OCI-LY7 (cell line): ENCODE results near the gene N4BP2. TPM values are rescaled to one million over a fixed set of nuclear protein-coding genes. Genes with fewer than 3 reads are reported as not detected.

Experiments used
- BruUV-seq: library from RNA; stranded (reverse); fragments of 400-500 nt; replicated peaks from 2 replicates; lab custom pipeline; 2021; lab: Mats Ljungman, UMichigan
- CTCF ChIA-PET: fragments of 300-600 bp; sonication (Branson Sonifier 250); formaldehyde crosslinking; loops from one replicate; lab custom pipeline; 2022; ENCODE audit warnings: antibody characterized with exemption; ENCODE audit not compliant: unreplicated experiment; lab: Charles Lee
- POLR2A ChIA-PET: fragments of 300-600 bp; sonication (Branson Sonifier 250); formaldehyde crosslinking; loops from one replicate; lab custom pipeline; 2022; ENCODE audit warnings: antibody characterized with exemption; lab: Charles Lee
- DNase-seq: peaks from one replicate; pipeline ENCODE4 v3.0.0-alpha.2; 2015; ENCODE audit warnings: low spot score
- H2AFZ ChIP-seq: fragments of 200-600 bp; sonication (generic), shearing (Covaris generic); 2 replicates; pipeline ENCODE4 v1.6.1; 2014; ENCODE audit warnings: mild to moderate bottlenecking, antibody characterized with exemption, low read length, moderate library complexity
- H3K27ac ChIP-seq: fragments of 200-600 bp; sonication (generic); 2 replicates; pipeline ENCODE4 v1.5.1; 2014; ENCODE audit warnings: mixed run types, low read depth, mild to moderate bottlenecking, moderate library complexity, low read length, inconsistent platforms; ENCODE audit not compliant: poor library complexity, severe bottlenecking
- H3K36me3 ChIP-seq: fragments of 200-600 bp; sonication (generic); 2 replicates; pipeline ENCODE4 v1.6.1; 2014; ENCODE audit warnings: mild to moderate bottlenecking, antibody characterized with exemption, low read length, moderate library complexity, mixed read lengths; ENCODE audit not compliant: insufficient read depth
- H3K4me1 ChIP-seq: fragments of 200-600 bp; sonication (generic); 2 replicates; pipeline ENCODE4 v1.5.1; 2014; ENCODE audit warnings: mild to moderate bottlenecking, low read length; ENCODE audit not compliant: insufficient read depth, poor library complexity, severe bottlenecking
- H3K4me2 ChIP-seq: fragments of 200-600 bp; sonication (generic); 2 replicates; pipeline ENCODE4 v1.6.1; 2014; ENCODE audit warnings: mild to moderate bottlenecking, low read length
- H3K4me3 ChIP-seq: fragments of 200-600 bp; sonication (generic); 2 replicates; pipeline ENCODE4 v1.5.1; 2014; ENCODE audit warnings: mild to moderate bottlenecking, low read depth, low read length; ENCODE audit not compliant: poor library complexity, severe bottlenecking
- H3K79me2 ChIP-seq: fragments of 200-600 bp; sonication (generic); 2 replicates; pipeline ENCODE4 v1.6.1; 2016; ENCODE audit warnings: low read depth, mild to moderate bottlenecking, low read length, moderate library complexity, mixed read lengths; ENCODE audit not compliant: insufficient read depth
- H3K9me2 ChIP-seq: fragments of 200-600 bp; sonication (generic); 2 replicates; pipeline ENCODE4 v1.6.1; 2016; ENCODE audit warnings: mild to moderate bottlenecking, low read length, mixed read lengths; ENCODE audit not compliant: insufficient read depth
- H3K9me3 ChIP-seq: fragments of 200-600 bp; sonication (generic); 2 replicates; pipeline ENCODE4 v1.6.1; 2014; ENCODE audit warnings: mild to moderate bottlenecking, mixed run types, low read length, mixed read lengths
- H4K20me1 ChIP-seq: fragments of 200-600 bp; sonication (generic); 2 replicates; pipeline ENCODE4 v1.6.1; 2014; ENCODE audit warnings: mild to moderate bottlenecking, antibody characterized with exemption, low read length, moderate library complexity, mixed read lengths; ENCODE audit not compliant: insufficient read depth
- CTCF ChIP-seq: fragments of 200-600 bp; sonication (generic); conservative IDR thresholded peaks from 2 replicates; pipeline ENCODE4 v1.5.1; 2014; ENCODE audit warnings: mild to moderate bottlenecking, antibody characterized with exemption, low read length, moderate library complexity, mixed read lengths
- EZH2phosphoT487 ChIP-seq: fragments of 200-600 bp; sonication (generic); IDR thresholded peaks from 2 replicates; pipeline ENCODE4 v1.6.1; 2018; ENCODE audit warnings: low read depth, borderline replicate concordance, mild to moderate bottlenecking, mixed run types, antibody characterized with exemption, low read length, moderate library complexity, mixed read lengths
- intact Hi-C: fragments of 100-400 bp; cut with micrococcal nuclease; formaldehyde crosslinking; loops from one replicate; pipeline ENCODE4 v1.10.0; 2022; ENCODE audit not compliant: unreplicated experiment
- total RNA-seq, 2 experiments: library from RNA; depleted of rRNA in 1 of 2; stranded (reverse); fragments of >200 nt in 1 of 2; shearing (Covaris generic) in 1 of 2; gene quantifications; 2 replicates each; pipeline ENCODE4 v1.2.3, GENCODE V29; 2014 to 2022

The N4BP2 gene
- total RNA-seq, 2 experiments from 2014 or later = 11.4 to 17.8 TPM

- no peak for DNase-seq
- Histone ChIP-seq H3K4me2 (no peak overlapping the region), H3K79me2 (0 out of 2 replicates have a peak, but pooled peaks cover 4% of the 10 kb centered on the region), H3K27ac (no peak overlapping the region), H3K9me2 (no peaks in the 10 kb centered on the region), H3K4me1 (peaks cover 22% of the 10 kb centered on the region), H3K9me3 (peaks cover 18% of the 10 kb centered on the region), H3K36me3 (peaks cover 23% of the 10 kb centered on the region), H3K4me3 (no peak overlapping the region), H2AFZ (no peak overlapping the region), H4K20me1 (no peaks in the 10 kb centered on the region)
- intact Hi-C loops = loop anchor here (5.0 kb wide), 2 partner anchors 95 kb away; partner anchors contain the start of gene N4BP2
- no TSS peak for BruUV-seq
- ChIA-PET CTCF (interaction anchor here (1.7 kb wide), 1 partner anchor 155 kb away, joined by 6 read pairs; no protein-coding TSS in a partner anchor), POLR2A (interaction anchor here (1.0 to 2.0 kb wide), 11 partner anchors 10 to 169 kb away, joined by 3 to 8 read pairs (median 5); no protein-coding TSS in a partner anchor)
- no peak for TF ChIP-seq EZH2phosphoT487
- no peak for TF ChIP-seq CTCF
These were observed 96.0 kb downstream of the N4BP2 start for GRCh38 chr4:40152637-40153036.

- Histone ChIP-seq H3K27ac (no peak overlapping the region), H3K9me3 (no peaks in the 10 kb centered on the region), H3K79me2 (no peaks in the 10 kb centered on the region), H3K36me3 (no peaks in the 10 kb centered on the region; the same call in 1 of the 2 replicates), H2AFZ (no peak overlapping the region), H3K4me2 (no peak overlapping the region; the same call in 1 of the 2 replicates), H4K20me1 (no peaks in the 10 kb centered on the region), H3K4me1 (peaks cover 6% of the 10 kb centered on the region), H3K9me2 (no peaks in the 10 kb centered on the region), H3K4me3 (no peak overlapping the region)
- intact Hi-C loops = no loop called here
- no TSS peak for BruUV-seq
- ChIA-PET CTCF (no interaction called here), POLR2A (interaction anchor here (0.7 to 1.1 kb wide), 2 partner anchors 25 to 144 kb away, joined by 3 read pairs; no protein-coding TSS in a partner anchor)
- no peak for DNase-seq
- TF ChIP-seq EZH2phosphoT487 = no peak
- TF ChIP-seq CTCF = no peak
These were observed 100.8 kb downstream of the N4BP2 start for GRCh38 chr4:40157436-40157835.

DNA sequence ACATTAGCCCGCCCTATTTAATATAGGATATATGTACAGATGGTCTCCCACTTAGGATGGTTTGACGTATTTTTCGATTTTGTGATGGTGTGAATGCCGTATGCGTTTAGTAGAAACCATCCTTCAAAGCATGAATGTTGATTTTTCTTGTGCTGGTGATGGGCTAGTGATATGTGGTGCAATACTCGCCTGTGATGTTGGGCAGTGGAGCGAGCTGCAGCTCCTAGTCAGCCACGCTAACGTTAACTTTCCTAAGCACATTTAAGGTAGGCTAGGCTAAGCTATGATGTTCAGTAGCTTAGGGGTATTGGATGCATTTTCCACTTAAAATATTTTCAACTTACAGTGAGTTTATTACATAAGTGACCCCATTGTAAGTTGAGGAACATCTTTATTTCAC lies 103.6 kb downstream of the N4BP2 start:
- Histone ChIP-seq H4K20me1 (no peaks in the 10 kb centered on the region), H3K4me1 (no peaks in the 10 kb centered on the region), H3K4me2 (no peak overlapping the region), H3K79me2 (no peaks in the 10 kb centered on the region), H3K4me3 (no peak overlapping the region), H3K27ac (no peak overlapping the region), H3K36me3 (no peaks in the 10 kb centered on the region; the same call in 1 of the 2 replicates), H3K9me2 (no peaks in the 10 kb centered on the region), H3K9me3 (no peaks in the 10 kb centered on the region), H2AFZ (no peak overlapping the region)
- ChIA-PET CTCF (interaction anchor here (1.3 kb wide), 1 partner anchor 157 kb away, joined by 3 read pairs; no protein-coding TSS in a partner anchor), POLR2A (interaction anchor here (0.6 to 0.8 kb wide), 2 partner anchors 74 to 721 kb away, joined by 3 read pairs; no protein-coding TSS in a partner anchor)
- intact Hi-C loops = no loop called here
- no TSS peak for BruUV-seq
- TF ChIP-seq EZH2phosphoT487 = no peak
- DNase-seq = no peak
